GM12801 (cell line): ENCODE results near the gene STARD6.

Experiments used
- CTCF ChIP-seq: IDR thresholded peaks from one replicate; pipeline ENCODE4 v1.5.1; 2011; ENCODE audit warnings: control low read depth; ENCODE audit not compliant: insufficient read length; ENCODE audit errors: extremely low read depth

Gene STARD6

GRCh38 chr18:54388203-54389142, 30.8 kb upstream of the STARD6 start:
- TF ChIP-seq CTCF = no peak

- TF ChIP-seq CTCF = no peak
Observed at GRCh38 chr18:54387631-54388030, 30.0 kb upstream of the STARD6 start.

- TF ChIP-seq CTCF = no peak
Observed at GRCh38 chr18:54386043-54386442, 28.4 kb upstream of the STARD6 start.

- no peak for TF ChIP-seq CTCF
Observed at GRCh38 chr18:54382733-54383252, 25.1 kb upstream of the STARD6 start.

DNA sequence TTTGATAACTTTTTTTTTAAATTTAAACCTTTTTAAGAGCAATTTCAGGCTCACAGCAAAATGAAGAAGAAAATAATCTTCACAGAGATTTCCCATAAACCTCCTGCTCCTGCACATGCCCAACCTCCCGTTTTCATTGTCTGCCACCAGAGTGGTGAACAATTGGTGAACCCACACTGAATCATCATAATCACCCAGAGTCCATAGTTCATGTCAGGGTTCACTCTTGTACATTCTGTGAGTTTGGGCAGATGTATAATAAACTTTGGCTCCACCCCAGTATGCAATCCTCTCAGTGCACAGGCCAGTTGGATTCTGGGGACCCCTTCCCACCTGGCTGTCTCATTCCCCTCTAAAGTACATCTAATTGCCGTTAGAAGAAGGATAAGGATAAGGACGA, 24.4 kb upstream of the STARD6 start:
- no peak for TF ChIP-seq CTCF

- TF ChIP-seq CTCF = no peak
Observed at GRCh38 chr18:54381640-54382039, 24.0 kb upstream of the STARD6 start.

DNA sequence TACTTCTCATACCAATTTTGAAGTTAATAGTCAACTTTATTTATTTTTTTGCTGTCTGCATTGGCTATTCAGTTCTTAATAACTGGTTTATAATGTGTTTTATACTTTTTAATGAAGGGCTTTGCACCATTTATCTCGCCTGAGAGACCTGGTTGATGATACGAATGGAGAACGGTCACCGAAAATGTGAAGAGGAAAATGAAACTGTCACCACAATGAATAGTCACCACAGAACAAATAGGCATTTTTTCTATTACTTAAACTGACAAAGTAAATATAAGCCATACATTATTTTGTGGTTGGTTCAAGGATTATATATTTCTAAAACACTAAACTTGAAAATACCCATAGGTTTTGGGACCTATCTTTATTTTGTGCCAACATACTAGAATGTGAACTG, 20.4 kb upstream of the STARD6 start:
- no peak for TF ChIP-seq CTCF
